ENCODE measurements around the gene ACTL8.

ACTL8 gene

GRCh38 chr1:17875882-17876280, 120.7 kb downstream of the ACTL8 start:
- DNase-seq (ENCODE audit: low spot score): peak; percentile 9
